Measurements from ENCODE around the gene SF3B3.

- TF ChIP-seq CTCF (conservative IDR thresholded peaks at IDR 0.05; ENCODE audit: low read depth, low read length), result no peak
- TF ChIP-seq EZH2phosphoT487 (IDR thresholded peaks at IDR 0.05; ENCODE audit: borderline replicate concordance, low read length), result no peak
Measured at GRCh38 chr16:70481929-70482536, 41.6 kb upstream of the SF3B3 start.

Data from PC-3 (cell line).